KOPT-K1 (cell line): ENCODE data around the gene OR2B2.
A peak's percentile ranks its signal among the peaks of the same experiment; 100 is the strongest.

ENCODE experiments used
- H3K27ac ChIP-seq: fragments of 200-600 bp; sonication (generic); 2 replicates; pipeline ENCODE4 v1.5.1; 2016; ENCODE audit warnings: antibody characterized with exemption, mild to moderate bottlenecking, low read depth, low read length; ENCODE audit not compliant: poor library complexity, severe bottlenecking
- H3K36me3 ChIP-seq: fragments of 200-600 bp; sonication (generic); 2 replicates; pipeline ENCODE4 v1.5.1; 2017; ENCODE audit warnings: antibody characterized with exemption, mild to moderate bottlenecking, low read length, moderate library complexity; ENCODE audit not compliant: insufficient read depth
- H3K9me3 ChIP-seq: fragments of 200-600 bp; sonication (generic); 2 replicates; pipeline ENCODE4 v1.5.1; 2017; ENCODE audit warnings: antibody characterized with exemption, low read length, mild to moderate bottlenecking; ENCODE audit not compliant: insufficient read depth, poor library complexity, severe bottlenecking

Gene OR2B2

DNA sequence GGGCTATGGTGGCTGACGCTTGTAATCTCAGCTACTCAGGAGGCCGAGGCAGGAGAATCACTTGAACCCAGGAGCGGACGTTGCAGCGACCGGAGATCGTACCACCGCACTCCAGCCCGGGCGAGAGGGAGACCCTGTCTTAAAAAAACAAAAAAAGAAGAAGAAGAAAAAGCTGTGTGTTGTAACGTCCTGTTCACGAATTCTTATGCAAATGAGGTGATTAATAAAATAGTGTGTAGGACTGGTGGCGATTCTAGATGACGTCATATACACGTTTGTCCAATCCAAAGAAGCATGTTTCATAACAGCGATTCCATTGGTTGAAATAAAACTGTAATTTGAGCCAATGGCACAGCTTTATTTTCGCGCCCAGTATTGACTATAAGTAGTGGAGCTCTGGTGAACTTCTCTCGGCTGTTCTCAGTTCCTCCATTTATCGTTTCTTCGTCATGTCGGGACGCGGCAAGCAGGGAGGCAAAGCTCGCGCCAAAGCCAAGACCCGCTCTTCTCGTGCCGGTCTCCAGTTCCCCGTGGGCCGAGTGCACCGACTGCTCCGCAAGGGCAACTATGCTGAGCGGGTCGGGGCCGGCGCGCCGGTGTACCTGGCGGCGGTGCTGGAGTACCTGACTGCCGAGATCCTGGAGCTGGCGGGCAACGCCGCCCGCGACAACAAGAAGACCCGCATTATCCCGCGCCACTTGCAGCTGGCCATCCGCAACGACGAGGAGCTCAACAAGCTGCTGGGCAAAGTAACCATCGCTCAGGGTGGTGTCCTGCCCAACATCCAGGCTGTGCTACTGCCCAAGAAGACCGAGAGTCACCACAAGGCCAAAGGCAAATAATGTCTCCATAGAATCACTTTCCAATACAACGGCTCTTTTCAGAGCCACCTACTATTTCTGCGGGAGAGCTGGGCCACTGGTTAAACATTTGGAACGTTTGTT, 47.0 kb downstream of the OR2B2 start:
- Histone ChIP-seq H3K9me3 (no peaks in the 10 kb centered on the region), H3K27ac (peak overlapping the region; percentile 98), H3K36me3 (no peaks in the 10 kb centered on the region)

GRCh38 chr6:27863962-27864905, 48.0 kb downstream of the OR2B2 start:
- Histone ChIP-seq H3K9me3 (no peaks in the 10 kb centered on the region), H3K36me3 (no peaks in the 10 kb centered on the region), H3K27ac (peak overlapping the region; percentile 98)

DNA sequence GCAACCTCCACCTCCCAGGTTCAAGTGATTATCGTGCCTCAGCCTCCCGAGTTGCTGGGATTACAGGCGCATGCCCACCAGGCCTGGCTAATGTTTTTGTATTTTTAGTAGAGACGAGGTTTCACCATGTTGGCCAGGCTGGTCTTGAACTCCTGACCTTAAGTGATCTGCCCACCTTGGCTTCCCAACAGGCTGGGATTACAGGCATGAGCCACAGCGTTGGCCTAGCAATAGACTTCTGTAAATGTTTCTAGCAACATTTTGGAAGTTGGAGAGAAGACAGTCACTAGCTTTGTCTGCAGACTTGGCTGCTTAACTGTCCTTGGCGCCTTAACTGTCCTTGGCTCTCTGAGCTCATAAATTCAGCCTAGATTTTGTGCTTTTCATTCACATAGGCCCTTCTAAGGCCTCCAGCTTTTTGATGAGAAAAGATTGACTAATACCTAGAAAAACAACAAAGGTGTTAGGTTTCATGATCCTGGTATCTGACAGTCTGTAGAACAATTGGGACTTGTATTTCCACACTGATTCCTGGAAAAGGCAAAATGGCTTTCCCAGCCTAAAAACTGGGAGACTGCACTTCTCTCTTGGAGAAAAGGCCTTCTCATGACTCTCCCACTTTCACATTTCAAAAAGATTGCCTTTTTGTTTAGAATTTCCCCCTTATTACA, 49.7 kb downstream of the OR2B2 start:
- no peaks in the 10 kb centered on the region for H3K36me3 ChIP-seq
- no peaks in the 10 kb centered on the region for H3K9me3 ChIP-seq
- peak overlapping the region; percentile 98 for H3K27ac ChIP-seq

DNA sequence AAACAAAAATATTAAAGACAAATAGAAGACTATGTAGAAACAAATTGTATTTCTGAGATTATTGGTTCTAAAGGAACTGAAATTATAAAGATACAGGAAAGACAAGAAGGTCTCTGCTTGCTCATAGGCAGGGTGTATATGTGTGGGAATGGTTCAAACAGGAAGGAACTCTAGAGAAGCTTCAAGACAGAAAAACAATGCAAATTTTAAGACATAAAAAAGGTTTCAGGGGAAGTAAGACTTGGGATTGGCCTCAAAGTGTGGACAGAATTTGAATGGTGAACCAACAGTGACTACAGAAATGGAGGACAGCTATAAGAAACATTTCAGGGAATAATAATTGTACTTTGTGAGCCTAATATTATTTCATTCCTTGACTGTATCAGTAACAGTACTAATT, 50.3 kb downstream of the OR2B2 start:
- no peaks in the 10 kb centered on the region for H3K36me3 ChIP-seq
- H3K27ac ChIP-seq = peak overlapping the region; percentile 98

GRCh38 chr6:27861276-27861840, 50.8 kb downstream of the OR2B2 start:
- Histone ChIP-seq H3K9me3 (no peaks in the 10 kb centered on the region), H3K36me3 (no peaks in the 10 kb centered on the region), H3K27ac (peak overlapping the region; percentile 98)

More for the DNA sequence above, 50.3 kb downstream of the OR2B2 start:
- no peaks in the 10 kb centered on the region for H3K9me3 ChIP-seq
